Embryonic facial prominence (tissue), 1 donor: ENCODE results near the gene CARM1.

ENCODE experiments used
- DNase-seq: peaks from one replicate; pipeline ENCODE4 v3.0.0-alpha.2; 2016; ENCODE audit errors: extremely low spot score

Gene CARM1

DNA sequence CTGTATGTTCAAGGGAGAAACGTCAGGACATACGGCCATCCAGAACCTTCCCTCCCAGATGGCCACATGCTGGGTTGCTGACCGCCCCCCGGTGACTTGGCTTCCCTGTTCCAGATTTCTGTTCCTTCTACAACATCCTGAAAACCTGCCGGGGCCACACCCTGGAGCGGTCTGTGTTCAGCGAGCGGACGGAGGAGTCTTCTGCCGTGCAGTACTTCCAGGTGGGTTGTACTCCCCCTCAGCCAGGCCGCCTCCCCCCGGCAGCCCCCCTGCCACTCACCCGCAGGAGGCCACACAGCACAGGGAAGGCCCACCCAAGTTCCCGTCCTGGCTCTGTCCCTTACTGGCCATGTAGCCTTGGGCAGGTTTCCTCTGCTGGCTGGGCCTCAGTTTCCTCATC, 36.6 kb downstream of the CARM1 start:
- no peak for DNase-seq

DNA sequence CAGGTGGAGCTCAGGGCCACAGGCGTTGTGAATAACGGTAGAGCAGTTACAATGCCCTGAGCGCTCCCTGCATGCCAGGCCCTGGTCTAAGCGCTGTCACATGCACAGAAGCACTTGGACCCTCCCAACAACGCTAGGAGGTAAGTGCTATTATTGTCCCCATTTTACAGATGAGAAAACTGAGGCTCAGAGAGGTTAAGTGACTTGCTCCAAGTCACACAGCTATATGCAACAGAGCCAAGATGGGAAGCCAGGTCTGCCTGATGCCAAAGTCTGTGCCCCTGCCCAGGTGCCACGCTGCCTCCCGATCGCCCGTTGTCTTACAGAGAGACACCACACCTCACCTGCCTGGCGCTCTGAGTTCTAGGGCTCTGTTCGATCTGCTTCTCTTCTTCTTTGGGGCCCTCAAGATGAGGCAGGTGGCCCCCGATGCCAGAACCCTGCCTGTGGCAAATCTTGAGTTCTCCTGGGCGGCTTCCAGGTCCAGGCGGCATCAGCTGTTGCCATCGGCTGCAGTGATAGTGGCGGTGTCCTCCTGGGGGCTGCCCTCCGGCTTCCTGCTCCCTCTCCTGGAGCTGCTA, 37.1 kb downstream of the CARM1 start:
- no peak for DNase-seq

DNA sequence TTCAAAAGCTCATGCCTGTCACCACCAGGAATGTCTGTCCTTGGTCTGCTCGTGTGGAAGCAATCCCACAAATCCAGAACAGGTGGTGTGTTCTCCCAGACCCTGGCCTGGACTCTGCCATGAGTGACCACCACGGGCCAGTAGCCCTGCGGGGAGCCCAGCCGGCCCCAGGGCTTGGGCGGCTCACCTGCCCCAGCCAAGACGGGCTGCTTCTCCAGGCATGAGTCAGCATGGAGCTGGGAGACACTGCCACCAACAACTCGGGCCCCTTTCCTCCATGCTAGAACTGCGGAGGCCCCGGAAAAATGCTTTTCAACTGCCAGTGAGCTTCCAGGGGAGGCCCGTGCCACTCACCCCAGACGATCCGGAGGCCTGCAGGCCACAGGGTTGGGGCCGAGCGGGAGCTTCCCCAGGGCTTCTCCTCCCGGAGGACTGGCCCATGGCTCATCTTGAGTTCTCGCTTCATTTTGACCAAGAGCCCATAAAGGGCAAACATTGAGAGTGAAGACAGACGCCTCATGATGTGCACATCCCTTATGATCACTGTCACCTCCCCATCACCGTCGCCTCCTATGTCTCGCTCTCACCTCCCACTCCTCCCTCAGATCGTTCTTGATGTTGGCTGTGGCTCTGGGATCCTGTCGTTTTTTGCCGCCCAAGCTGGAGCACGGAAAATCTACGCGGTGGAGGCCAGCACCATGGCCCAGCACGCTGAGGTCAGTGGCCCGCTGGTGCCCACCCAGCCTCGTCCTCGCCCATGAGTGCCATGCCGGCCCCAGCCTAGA, 40.4 kb downstream of the CARM1 start:
- no peak for DNase-seq

DNA sequence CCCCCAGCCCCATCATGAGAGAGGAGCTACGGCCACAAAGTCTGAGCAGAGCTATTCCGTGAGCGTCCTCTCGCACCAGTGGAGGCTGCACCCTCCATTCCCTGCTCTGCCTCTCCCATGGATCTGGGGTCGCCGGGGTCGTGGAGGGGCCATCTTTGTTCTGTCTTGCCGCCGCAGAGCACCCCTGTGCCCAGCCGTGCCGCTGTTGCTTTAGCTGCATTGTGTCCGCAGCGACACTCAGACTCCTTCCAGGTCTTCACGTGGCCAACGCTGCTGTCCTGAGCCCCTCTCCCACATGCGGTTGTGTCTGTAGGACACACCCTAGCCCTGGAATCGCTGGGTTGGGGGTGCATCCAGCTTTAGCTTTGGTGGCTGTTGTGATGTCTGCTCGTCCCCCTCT, 41.3 kb downstream of the CARM1 start:
- no peak for DNase-seq

DNA sequence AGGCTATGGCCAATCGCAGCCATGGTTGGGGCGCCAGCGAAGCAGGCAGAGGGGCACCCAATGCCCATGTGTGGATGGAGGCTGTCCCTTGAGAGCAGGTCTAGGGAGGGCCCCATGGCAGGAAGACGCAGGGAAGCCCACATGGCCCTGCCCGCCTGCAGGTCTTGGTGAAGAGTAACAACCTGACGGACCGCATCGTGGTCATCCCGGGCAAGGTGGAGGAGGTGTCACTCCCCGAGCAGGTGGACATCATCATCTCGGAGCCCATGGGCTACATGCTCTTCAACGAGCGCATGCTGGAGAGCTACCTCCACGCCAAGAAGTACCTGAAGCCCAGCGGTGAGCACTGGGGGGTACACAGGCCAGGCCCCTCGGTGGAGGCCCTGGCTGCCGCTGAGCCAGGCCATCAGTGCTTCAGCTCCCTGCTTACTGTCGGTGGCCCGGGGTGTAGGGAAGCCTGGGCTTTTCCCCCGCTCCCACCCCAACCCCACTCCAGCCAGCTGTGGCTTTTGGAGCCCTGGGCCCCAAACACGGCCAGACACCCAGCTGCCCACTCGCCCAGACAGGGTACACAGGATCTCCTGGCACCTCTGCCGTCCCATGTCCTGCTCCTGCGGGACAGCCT, 42.5 kb downstream of the CARM1 start:
- DNase-seq: no peak

DNA sequence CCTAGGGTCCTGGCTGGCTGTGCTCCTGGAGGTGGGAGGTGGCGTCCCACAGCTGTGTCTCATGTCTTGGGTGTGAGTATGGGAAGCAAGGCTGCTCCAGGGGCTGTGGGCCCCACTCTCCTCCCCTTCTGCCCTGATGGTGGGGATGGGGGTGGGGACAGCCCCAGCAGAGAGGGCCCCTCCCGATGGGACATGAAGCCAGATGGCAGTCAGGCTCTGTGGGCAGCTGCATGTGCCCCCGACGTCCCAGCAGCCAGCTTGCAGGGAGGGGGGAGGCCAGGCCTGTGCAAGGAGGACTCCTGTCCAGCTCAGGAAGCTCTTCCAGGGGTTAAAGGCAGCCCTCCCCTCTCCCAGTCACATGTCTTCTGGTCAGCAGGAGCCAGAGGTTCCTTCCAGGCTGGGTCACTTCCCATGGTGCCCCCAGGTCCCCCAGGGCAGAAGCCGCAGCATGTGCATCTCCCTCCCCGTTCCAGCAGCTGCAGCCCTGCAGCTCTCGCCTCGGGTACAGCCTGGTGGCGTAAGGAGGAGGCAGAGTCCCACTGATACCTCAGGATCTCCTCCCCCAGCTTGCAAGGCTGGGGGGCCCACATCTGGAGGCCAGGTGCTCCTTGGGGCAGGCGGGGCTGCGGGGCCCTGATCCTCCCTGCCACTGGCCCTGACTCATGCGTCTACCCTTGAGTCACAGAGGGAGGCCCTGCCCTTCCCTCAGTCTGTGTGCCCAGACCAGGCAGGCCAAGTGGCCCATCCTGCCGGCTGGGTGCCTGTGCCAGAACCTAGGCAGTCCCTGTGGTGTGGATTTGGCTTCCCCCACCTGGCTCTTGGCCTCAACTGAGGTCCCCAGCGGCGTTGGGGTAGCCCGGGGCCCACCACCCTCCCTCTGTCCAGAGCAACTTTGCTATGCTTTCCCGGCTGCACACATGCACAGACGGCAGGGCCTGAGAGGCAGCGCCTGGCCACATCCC, 44.1 kb downstream of the CARM1 start:
- no peak for DNase-seq

DNA sequence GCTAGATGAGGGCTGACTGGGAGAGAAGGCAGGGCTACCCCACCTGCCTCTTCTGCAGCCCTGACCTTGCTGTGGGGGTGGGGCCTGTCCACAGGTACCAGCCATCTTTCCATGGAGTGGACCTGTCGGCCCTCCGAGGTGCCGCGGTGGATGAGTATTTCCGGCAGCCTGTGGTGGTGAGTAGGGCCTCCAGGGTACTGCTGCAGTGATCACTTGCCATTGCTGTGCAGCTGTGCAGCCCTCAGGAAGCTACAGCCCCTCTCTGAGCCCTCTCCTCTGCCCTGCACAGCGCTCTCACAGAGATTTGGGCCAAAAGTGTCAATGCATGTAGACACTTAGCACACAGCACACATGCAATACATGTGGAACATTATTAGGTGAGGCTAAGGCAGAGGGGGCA, 45.2 kb downstream of the CARM1 start:
- no peak for DNase-seq

DNA sequence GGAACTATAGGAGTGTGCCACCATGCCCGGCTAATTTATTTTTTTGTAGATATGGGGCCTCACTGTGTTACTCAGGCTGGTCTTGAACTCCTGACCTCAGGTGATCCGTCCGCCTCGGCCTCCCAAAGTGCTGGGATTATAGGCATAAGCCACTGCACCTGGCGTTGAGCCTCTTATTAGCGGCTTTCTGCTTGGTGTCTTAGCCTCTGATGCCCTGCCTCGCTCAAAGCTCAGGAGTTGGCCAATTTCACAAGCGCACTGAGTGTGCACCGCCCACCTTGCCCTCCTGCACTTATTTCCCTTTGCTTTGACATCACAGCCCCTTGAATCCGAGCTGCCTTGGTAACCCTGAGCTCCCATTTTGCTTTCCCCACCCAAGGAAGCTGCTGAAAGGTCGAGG, 47.0 kb downstream of the CARM1 start:
- no peak for DNase-seq

DNA sequence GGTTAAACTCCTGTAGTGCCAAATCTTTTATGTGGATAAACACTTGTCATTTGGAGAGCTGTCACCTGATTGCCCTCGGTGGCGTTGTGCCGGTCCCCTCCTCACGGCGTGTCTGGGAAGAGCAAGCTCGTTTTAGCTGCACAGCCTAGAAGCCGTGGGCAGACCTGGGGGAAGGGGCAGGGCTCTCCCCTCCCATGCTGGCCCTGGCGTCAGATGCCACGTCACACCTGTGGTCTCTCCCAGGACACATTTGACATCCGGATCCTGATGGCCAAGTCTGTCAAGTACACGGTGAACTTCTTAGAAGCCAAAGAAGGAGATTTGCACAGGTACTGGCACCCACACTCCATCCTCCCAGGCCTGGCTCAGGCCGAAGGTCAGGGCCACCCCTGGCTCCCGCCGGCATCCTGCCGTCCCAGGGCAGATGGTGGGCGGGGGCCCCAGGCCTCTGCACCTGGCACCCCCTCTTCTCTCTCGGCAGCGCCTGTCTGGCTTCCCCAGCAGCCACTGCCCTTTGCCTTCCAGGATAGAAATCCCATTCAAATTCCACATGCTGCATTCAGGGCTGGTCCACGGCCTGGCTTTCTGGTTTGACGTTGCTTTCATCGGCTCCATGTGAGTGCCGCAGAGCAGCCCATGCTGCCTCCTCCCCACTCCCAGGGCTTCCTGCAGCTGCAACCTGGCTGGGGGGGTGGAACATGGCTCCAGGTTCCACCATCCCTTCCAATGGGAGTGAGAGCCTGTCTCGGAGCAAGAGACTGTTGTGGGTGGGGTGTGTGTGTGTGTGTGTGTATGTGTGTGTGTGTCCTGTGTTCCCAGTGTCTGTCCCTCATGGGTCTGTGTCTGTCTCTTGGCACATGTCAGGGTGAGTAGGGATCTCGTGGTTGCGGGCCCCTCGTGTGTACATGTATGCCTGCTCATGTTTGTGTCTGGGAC, 48.3 kb downstream of the CARM1 start:
- DNase-seq: no peak

DNA sequence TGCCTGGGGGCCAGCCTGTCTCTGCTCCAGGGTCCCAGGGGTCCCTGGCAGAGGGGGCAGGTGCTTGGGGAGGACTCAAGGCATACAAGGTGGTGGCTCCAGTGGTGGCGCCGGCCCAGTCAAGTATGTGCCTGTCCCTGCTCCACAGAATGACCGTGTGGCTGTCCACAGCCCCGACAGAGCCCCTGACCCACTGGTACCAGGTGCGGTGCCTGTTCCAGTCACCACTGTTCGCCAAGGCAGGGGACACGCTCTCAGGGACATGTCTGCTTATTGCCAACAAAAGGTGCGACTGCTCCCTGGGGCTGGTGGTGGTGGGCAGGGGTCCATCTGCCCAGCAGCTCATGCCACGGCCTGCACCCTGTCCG, 48.9 kb downstream of the CARM1 start:
- no peak for DNase-seq

DNA sequence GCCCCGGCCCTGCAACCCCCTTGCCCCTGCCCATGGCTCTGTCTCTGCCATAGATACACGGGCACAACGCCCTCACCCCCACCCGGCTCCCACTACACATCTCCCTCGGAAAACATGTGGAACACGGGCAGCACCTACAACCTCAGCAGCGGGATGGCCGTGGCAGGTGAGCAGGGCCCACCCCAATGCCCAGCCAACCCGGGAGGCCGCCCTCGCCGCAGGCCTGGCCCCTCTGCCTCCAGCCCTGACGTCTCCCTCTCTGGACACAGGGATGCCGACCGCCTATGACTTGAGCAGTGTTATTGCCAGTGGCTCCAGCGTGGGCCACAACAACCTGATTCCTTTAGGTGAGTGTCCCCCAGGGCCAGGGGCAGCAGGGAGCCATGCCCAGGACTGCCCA, 49.4 kb downstream of the CARM1 start:
- no peak for DNase-seq

DNA sequence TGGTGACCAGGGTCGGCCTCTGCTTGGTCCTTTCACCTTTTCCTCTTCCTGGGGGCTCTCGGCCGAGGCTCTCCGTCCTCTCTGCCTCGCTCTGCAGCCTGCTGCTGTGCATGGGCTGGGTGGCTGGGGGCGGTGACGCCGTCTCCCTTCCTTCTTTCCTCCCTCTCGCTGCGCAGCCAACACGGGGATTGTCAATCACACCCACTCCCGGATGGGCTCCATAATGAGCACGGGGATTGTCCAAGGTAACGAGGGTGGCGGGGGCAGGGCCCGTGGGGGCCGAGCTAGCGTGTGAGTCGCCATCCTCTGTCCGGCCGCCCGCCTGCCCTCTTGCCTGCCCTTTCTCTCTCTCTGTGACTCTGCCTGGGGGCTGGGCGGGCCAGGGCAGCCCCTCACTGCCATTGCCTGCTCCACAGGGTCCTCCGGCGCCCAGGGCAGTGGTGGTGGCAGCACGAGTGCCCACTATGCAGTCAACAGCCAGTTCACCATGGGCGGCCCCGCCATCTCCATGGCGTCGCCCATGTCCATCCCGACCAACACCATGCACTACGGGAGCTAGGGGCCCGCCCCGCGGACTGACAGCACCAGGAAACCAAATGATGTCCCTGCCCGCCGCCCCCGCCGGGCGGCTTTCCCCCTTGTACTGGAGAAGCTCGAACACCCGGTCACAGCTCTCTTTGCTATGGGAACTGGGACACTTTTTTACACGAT, 50.0 kb downstream of the CARM1 start:
- no peak for DNase-seq

DNA sequence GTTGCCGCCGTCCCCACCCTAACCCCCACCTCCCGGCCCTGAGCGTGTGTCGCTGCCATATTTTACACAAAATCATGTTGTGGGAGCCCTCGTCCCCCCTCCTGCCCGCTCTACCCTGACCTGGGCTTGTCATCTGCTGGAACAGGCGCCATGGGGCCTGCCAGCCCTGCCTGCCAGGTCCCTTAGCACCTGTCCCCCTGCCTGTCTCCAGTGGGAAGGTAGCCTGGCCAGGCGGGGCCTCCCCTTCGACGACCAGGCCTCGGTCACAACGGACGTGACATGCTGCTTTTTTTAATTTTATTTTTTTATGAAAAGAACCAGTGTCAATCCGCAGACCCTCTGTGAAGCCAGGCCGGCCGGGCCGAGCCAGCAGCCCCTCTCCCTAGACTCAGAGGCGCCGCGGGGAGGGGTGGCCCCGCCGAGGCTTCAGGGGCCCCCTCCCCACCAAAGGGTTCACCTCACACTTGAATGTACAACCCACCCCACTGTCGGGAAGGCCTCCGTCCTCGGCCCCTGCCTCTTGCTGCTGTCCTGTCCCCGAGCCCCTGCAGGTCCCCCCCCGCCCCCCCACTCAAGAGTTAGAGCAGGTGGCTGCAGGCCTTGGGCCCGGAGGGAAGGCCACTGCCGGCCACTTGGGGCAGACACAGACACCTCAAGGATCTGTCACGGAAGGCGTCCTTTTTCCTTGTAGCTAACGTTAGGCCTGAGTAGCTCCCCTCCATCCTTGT, 50.7 kb downstream of the CARM1 start:
- DNase-seq: no peak

DNA sequence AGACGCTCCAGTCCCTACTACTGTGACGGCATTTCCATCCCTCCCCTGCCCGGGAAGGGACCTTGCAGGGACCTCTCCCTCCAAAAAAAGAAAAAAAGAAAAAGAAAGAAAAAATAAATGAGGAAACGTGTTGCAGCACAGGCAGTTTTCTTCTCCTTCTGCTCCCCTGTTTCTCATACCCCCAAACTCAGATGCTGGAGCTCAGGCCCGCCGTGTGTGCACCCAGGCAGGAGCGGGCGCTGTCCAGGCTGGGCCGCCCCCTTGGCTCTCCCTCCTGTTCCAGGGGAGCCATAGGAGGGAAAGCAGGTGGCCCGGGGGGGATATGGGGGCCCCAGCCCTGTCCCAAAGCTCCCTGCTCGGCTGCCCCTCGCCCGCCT, 51.3 kb downstream of the CARM1 start:
- DNase-seq: no peak

DNA sequence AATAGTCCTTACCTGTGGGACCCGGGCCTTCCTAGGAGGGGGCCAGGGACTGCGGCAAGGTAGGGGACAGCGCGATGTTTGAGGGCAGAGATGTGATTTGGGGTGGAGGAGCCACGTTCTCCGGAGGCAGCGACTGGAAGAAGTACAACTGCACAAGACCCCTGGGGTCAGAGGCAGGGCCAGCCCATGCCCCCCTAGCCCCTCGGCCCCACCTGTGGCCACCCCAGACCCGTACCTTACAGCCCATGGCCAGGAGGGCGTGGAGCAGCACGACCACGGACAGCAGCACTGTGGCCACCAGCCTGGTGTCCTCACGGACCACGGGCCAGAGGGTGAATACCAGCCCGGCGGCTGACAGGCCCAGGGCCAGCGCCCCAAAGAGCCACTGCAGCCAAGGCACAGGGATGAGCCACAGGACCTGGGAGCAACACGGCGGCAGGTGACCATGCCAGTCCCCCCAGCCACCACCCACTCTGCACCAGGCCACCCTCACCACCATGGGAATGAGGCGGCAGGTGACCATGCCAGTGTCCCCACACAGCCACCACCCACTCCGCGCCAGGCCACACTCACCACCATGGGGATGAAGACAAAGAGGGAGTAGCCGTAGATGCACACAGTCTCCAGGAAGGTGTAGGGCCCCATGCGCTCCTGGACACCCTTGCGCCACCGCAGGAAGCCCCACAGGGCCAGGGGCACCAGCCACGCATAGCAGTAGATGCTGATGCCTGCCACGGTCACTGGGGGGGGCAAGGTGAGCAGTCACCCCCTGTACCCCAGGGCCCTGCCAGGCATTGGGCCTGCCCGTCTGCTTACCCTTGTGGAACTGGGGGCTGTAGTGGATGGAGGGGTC, 52.1 kb downstream of the CARM1 start:
- DNase-seq: no peak

DNA sequence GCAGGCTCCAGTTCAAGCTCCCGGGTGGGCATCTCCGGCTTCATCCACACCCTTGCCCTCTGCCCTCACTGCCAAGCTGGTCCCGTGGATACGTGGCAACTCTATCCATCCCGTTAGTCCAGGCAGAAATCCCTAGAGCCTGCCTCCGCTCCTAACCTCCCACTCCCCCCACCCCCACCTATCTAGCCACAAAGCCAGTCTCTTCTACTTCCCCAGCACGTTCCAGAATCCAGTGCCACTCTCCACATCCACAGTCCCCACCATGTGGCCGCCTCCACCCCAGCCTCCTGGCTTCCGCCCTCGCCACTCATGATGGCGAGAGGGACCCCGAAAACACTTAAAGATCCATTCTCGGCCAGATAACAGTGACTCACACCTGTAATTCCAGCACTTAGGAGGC, 53.2 kb downstream of the CARM1 start:
- DNase-seq: no peak

DNA sequence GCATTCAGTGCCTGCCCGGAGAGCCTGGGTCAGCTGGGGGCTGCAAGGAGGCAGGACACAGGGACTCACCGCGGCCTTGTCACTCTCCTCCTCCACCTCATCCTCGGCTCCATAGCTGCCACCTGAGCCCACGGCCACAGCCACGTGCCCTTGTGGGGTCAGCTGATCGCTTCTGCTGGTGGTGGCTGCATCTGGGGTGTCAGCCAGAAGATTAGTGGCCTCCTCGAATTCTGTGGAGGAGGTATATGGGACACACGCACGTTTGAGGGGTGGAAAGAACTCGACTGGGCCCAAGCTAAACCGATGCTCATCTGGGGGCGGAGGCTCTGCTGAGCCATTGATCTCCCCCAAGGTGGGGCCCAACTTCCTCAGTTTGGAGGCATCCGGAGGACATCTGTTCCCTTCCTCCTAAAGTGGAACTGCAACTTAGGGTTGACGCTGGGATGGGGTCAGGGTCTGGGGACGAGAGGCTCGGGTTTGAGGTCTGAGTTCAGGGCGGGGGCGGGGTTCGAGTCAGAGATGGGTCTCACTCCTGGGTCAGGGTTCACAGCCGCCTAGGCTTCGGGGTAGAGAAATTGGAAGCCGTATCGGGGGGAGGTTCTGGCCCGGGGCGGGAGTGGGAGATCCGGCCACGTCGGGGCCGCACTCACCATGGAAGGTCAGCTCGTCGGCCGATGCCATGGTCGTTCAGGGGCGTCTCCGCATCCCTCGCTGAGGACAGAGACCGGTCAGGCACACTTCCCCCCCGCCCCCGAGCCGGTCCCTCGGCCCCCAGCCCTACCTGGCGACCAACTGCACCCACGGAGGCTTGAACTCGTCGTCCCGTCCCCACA, 56.6 kb downstream of the CARM1 start:
- no peak for DNase-seq
